ENCODE results near the gene GAPVD1.

DNA sequence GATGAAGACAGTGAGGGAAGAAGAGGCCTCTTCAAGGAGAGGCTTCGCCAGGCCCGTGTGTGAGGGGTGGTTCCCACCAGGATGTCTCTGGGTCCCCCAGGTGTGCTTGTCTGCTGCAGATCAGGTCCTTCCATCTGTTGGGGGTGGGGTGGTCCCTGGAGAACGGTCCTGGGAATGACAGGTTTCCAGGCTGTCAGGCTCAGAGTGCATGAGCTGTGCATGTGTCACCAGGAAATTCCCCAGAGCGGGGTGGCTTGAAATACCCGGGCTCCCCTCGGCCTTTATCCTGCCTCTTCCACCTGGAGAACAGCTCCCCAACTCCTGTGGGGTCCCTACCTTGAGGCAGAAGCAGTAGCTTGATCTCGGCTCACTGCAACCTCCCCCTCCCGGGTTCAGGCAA is 118.8 kb downstream of the GAPVD1 start:
- TF ChIP-seq TARDBP (IDR thresholded peaks at IDR 0.05) (no peak), NFRKB (IDR thresholded peaks at IDR 0.05) (no peak), L3MBTL2 (conservative IDR thresholded peaks at IDR 0.05) (no peak), BHLHE40 (IDR thresholded peaks at IDR 0.05; ENCODE audit: borderline replicate concordance) (no peak), ELF4 (IDR thresholded peaks at IDR 0.05) (no peak)

All from HEK293T (cell line).